Measurements from ENCODE around the gene HORMAD1.

HORMAD1 gene

DNA sequence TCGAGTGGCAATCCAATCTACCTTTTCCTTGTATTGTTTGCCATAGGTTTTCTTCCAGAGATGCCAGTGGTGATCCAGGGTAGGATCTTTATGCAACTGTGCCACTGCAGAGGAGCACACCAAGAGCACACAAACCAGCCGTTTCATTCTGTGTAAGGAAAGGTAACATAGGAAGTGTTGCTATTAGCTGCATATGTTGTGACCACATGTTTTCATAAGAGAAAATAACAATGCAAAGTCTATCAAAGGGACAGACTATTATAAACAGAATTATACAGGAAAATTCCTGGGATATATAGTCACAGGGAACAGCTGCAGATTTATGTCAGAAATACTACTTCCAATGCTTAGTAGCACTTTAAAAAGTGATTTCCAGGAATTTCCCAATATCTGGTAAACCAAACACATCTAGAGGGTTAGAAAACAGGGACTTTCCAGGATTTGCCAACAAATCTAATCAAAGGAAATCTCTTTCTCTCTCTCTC, 44.0 kb upstream of the HORMAD1 start:
- no peaks in the 10 kb centered on the region for H3K9me3 ChIP-seq (ENCODE audit: insufficient read depth, low read length, severe bottlenecking)
- no peak for DNase-seq

DNA sequence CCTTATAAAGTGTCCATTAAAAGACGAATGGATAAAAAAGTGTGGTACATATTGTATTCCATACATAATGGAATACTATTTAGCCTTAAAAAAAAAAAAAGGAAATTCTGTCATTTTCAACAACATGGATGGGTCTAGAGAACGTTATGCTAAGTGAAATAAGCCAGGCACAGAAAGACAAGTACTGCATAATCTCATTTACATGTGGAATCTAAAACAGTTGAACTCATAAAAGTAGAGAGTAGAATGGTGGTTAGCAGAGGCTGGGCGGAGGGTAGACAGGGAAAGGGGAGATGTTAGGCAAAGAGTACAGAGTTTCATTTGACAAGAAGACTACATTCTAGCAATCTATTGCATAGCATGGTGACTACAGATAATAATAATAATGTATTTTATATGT, 42.3 kb upstream of the HORMAD1 start:
- H3K79me2 ChIP-seq (ENCODE audit: insufficient read depth, low read length): no peaks in the 10 kb centered on the region
- DNase-seq (no peak), ATAC-seq (ENCODE audit: insufficient read depth, low read depth) (no peak)
- H3K36me3 ChIP-seq (ENCODE audit: insufficient read depth, low read length): no peaks in the 10 kb centered on the region
- H2AFZ ChIP-seq (ENCODE audit: low read depth, low read length): no peak overlapping the region
- H3K4me2 ChIP-seq (ENCODE audit: insufficient read depth, low read length): no peak overlapping the region
- no peak overlapping the region for H3K9ac ChIP-seq (ENCODE audit: low read depth, low read length)
- H3K27ac ChIP-seq (ENCODE audit: low read length): no peak overlapping the region
- H3K4me3 ChIP-seq (ENCODE audit: low read depth in 1 of 2, low read length in 2 of 2): no peak overlapping the region
- no peaks in the 10 kb centered on the region for H3K27me3 ChIP-seq (ENCODE audit: insufficient read depth, low read length, poor library complexity)
- TF ChIP-seq EZH2 (IDR thresholded peaks at IDR 0.05; ENCODE audit: borderline replicate concordance, low read depth, low read length, severe bottlenecking): no peak
- TF ChIP-seq, protein P1, sequence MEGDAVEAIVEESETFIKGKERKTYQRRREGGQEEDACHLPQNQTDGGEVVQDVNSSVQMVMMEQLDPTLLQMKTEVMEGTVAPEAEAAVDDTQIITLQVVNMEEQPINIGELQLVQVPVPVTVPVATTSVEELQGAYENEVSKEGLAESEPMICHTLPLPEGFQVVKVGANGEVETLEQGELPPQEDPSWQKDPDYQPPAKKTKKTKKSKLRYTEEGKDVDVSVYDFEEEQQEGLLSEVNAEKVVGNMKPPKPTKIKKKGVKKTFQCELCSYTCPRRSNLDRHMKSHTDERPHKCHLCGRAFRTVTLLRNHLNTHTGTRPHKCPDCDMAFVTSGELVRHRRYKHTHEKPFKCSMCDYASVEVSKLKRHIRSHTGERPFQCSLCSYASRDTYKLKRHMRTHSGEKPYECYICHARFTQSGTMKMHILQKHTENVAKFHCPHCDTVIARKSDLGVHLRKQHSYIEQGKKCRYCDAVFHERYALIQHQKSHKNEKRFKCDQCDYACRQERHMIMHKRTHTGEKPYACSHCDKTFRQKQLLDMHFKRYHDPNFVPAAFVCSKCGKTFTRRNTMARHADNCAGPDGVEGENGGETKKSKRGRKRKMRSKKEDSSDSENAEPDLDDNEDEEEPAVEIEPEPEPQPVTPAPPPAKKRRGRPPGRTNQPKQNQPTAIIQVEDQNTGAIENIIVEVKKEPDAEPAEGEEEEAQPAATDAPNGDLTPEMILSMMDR (IDR thresholded peaks at IDR 0.05; ENCODE audit: borderline replicate concordance, extremely low read depth, low read length, poor library complexity, severe bottlenecking): no peak
- H3K9me3 ChIP-seq (ENCODE audit: insufficient read depth, low read length, severe bottlenecking): no peaks in the 10 kb centered on the region
- no peaks in the 10 kb centered on the region for H4K20me1 ChIP-seq (ENCODE audit: insufficient read depth, low read length)
- peaks cover 11% of the 10 kb centered on the region for H3K4me1 ChIP-seq (ENCODE audit: insufficient read depth, low read length)

More for the DNA sequence above, 44.0 kb upstream of the HORMAD1 start:
- Histone ChIP-seq H4K20me1 (ENCODE audit: insufficient read depth, low read length) (no peaks in the 10 kb centered on the region), H3K4me2 (ENCODE audit: insufficient read depth, low read length) (no peak overlapping the region), H2AFZ (ENCODE audit: low read depth, low read length) (no peak overlapping the region), H3K9ac (ENCODE audit: low read depth, low read length) (no peak overlapping the region), H3K27ac (ENCODE audit: low read length) (no peak overlapping the region), H3K27me3 (ENCODE audit: insufficient read depth, low read length, poor library complexity) (no peaks in the 10 kb centered on the region), H3K36me3 (ENCODE audit: insufficient read depth, low read length) (no peaks in the 10 kb centered on the region), H3K4me1 (ENCODE audit: insufficient read depth, low read length) (peaks cover 11% of the 10 kb centered on the region), H3K4me3 (ENCODE audit: low read depth in 1 of 2, low read length in 2 of 2) (no peak overlapping the region), H3K79me2 (ENCODE audit: insufficient read depth, low read length) (no peaks in the 10 kb centered on the region)
- ATAC-seq (ENCODE audit: insufficient read depth, low read depth): no peak
- TF ChIP-seq, protein P1 (IDR thresholded peaks at IDR 0.05; ENCODE audit: borderline replicate concordance, extremely low read depth, low read length, poor library complexity, severe bottlenecking): no peak
- TF ChIP-seq EZH2 (IDR thresholded peaks at IDR 0.05; ENCODE audit: borderline replicate concordance, low read depth, low read length, severe bottlenecking): no peak

DNA sequence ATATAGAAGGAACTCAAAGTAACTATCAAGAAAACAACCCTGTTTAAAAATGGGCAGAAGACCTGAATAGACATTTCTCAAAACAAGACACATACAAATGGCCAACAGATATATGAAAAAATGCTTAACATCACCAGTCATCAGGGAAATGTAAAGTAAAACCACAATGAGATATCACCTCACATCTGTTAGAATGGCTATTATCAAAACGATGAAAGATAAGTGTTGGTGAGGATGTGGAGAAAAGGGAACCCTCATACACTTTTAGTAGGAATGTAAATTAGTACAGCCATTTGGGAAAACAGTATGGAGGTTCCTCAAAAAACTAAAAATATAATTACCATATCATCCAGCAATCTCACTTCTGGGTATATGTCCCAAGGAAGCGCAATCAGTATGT, 41.9 kb upstream of the HORMAD1 start:
- no peaks in the 10 kb centered on the region for H3K79me2 ChIP-seq (ENCODE audit: insufficient read depth, low read length)
- no peak for ATAC-seq (ENCODE audit: insufficient read depth, low read depth)
- no peaks in the 10 kb centered on the region for H4K20me1 ChIP-seq (ENCODE audit: insufficient read depth, low read length)
- no peaks in the 10 kb centered on the region for H3K9me3 ChIP-seq (ENCODE audit: insufficient read depth, low read length, severe bottlenecking)
- no peak for DNase-seq
- no peak overlapping the region for H3K9ac ChIP-seq (ENCODE audit: low read depth, low read length)
- no peaks in the 10 kb centered on the region for H3K36me3 ChIP-seq (ENCODE audit: insufficient read depth, low read length)
- no peaks in the 10 kb centered on the region for H3K27me3 ChIP-seq (ENCODE audit: insufficient read depth, low read length, poor library complexity)
- no peak overlapping the region for H2AFZ ChIP-seq (ENCODE audit: low read depth, low read length)
- peaks cover 11% of the 10 kb centered on the region for H3K4me1 ChIP-seq (ENCODE audit: insufficient read depth, low read length)
- no peak overlapping the region for H3K4me3 ChIP-seq (ENCODE audit: low read depth in 1 of 2, low read length in 2 of 2)
- H3K27ac ChIP-seq (ENCODE audit: low read length): no peak overlapping the region
- H3K4me2 ChIP-seq (ENCODE audit: insufficient read depth, low read length): no peak overlapping the region
- no peak for TF ChIP-seq EZH2 (IDR thresholded peaks at IDR 0.05; ENCODE audit: borderline replicate concordance, low read depth, low read length, severe bottlenecking)
- TF ChIP-seq, protein P1 (IDR thresholded peaks at IDR 0.05; ENCODE audit: borderline replicate concordance, extremely low read depth, low read length, poor library complexity, severe bottlenecking): no peak

DNA sequence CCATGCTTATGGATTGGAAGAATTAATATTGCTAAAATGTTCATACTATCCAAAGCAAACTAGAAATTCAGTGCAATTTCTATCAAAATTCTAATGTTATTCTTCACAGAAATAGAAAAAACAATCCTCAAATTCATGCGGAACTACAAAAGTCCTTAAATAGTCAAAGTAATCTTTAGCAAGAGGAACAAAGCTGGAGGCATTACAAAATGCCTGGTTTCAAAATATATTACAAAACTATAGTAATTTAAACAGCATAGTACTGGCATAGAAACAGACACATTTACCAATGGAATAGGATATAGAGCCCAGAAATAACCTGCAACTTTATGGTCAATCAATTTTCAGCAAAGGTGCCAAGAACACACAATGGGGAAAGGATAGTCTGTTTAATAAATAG, 41.1 kb upstream of the HORMAD1 start:
- no peak for ATAC-seq (ENCODE audit: insufficient read depth, low read depth)
- H3K4me2 ChIP-seq (ENCODE audit: insufficient read depth, low read length): no peak overlapping the region
- TF ChIP-seq, protein P1 (IDR thresholded peaks at IDR 0.05; ENCODE audit: borderline replicate concordance, extremely low read depth, low read length, poor library complexity, severe bottlenecking): no peak
- TF ChIP-seq EZH2 (IDR thresholded peaks at IDR 0.05; ENCODE audit: borderline replicate concordance, low read depth, low read length, severe bottlenecking): no peak

More for the DNA sequence above, 41.1 kb upstream of the HORMAD1 start:
- no peaks in the 10 kb centered on the region for H3K79me2 ChIP-seq (ENCODE audit: insufficient read depth, low read length)
- no peaks in the 10 kb centered on the region for H3K9me3 ChIP-seq (ENCODE audit: insufficient read depth, low read length, severe bottlenecking)
- H3K4me3 ChIP-seq (ENCODE audit: low read depth in 1 of 2, low read length in 2 of 2): no peak overlapping the region
- H3K36me3 ChIP-seq (ENCODE audit: insufficient read depth, low read length): no peaks in the 10 kb centered on the region
- H3K9ac ChIP-seq (ENCODE audit: low read depth, low read length): no peak overlapping the region
- H3K27me3 ChIP-seq (ENCODE audit: insufficient read depth, low read length, poor library complexity): no peaks in the 10 kb centered on the region
- no peak overlapping the region for H2AFZ ChIP-seq (ENCODE audit: low read depth, low read length)
- H3K4me1 ChIP-seq (ENCODE audit: insufficient read depth, low read length): peaks cover 11% of the 10 kb centered on the region
- no peaks in the 10 kb centered on the region for H4K20me1 ChIP-seq (ENCODE audit: insufficient read depth, low read length)
- no peak for DNase-seq
- no peak overlapping the region for H3K27ac ChIP-seq (ENCODE audit: low read length)
